NT2/D1 (cell line): ENCODE measurements around the gene NTF3.

ENCODE experiments used
- DNase-seq: peaks from one replicate; pipeline ENCODE4 v3.0.0-alpha.2; 2011; ENCODE audit warnings: low read depth, low spot score
- H3K27me3 ChIP-seq: 2 replicates; pipeline ENCODE4 v1.6.0; 2011; ENCODE audit warnings: mild to moderate bottlenecking; ENCODE audit not compliant: insufficient read length, insufficient read depth
- H3K36me3 ChIP-seq: 2 replicates; pipeline ENCODE4 v1.6.1; 2011; ENCODE audit warnings: mild to moderate bottlenecking, low read length, mixed read lengths; ENCODE audit not compliant: insufficient read depth, insufficient read length
- H3K4me1 ChIP-seq: 2 replicates; pipeline ENCODE4 v1.5.1; 2011; ENCODE audit not compliant: insufficient read depth, insufficient read length
- H3K4me3 ChIP-seq: 2 replicates; pipeline ENCODE4 v1.5.1; 2011; ENCODE audit warnings: low read depth; ENCODE audit not compliant: insufficient read length
- H3K9ac ChIP-seq: 2 replicates; pipeline ENCODE4 v1.6.0; 2011; ENCODE audit warnings: low read depth; ENCODE audit not compliant: insufficient read length
- H3K9me3 ChIP-seq: 2 replicates; pipeline ENCODE4 v1.5.1; 2011; ENCODE audit warnings: mild to moderate bottlenecking, low read length; ENCODE audit not compliant: insufficient read depth
- SUZ12 ChIP-seq: IDR thresholded peaks from 2 replicates; pipeline ENCODE4 v1.6.1; 2011; ENCODE audit not compliant: insufficient read length, insufficient read depth; ENCODE audit errors: extremely low read depth
- YY1 ChIP-seq: IDR thresholded peaks from 2 replicates; pipeline ENCODE4 v1.6.1; 2011; ENCODE audit not compliant: insufficient read length, insufficient read depth
- ZNF274 ChIP-seq: IDR thresholded peaks from 2 replicates; pipeline ENCODE4 v1.6.1; 2011; ENCODE audit warnings: mild to moderate bottlenecking, low read depth, low read length

Gene NTF3

DNA sequence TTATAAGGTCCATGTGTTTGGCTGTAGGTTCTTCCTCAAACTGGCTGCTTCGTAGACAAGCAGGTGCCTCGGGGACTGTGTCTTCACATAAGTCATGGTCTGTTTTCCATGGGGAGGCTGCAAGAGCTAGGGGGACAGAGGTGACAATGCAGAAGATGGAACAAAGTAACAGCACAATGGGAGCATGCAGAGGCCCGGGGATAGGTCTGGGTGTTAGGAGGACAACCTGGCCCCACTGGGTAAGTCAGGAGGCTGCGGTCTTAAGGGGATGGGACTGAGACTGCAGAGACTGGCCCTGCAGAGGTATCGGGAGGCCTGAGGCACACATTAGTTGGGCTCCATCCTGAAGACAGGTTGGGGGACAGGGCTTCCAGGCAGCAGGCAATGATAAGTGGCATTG lies 88.9 kb downstream of the NTF3 start:
- H3K4me3 ChIP-seq = no peak overlapping the region
- H3K9ac ChIP-seq = no peak overlapping the region

DNA sequence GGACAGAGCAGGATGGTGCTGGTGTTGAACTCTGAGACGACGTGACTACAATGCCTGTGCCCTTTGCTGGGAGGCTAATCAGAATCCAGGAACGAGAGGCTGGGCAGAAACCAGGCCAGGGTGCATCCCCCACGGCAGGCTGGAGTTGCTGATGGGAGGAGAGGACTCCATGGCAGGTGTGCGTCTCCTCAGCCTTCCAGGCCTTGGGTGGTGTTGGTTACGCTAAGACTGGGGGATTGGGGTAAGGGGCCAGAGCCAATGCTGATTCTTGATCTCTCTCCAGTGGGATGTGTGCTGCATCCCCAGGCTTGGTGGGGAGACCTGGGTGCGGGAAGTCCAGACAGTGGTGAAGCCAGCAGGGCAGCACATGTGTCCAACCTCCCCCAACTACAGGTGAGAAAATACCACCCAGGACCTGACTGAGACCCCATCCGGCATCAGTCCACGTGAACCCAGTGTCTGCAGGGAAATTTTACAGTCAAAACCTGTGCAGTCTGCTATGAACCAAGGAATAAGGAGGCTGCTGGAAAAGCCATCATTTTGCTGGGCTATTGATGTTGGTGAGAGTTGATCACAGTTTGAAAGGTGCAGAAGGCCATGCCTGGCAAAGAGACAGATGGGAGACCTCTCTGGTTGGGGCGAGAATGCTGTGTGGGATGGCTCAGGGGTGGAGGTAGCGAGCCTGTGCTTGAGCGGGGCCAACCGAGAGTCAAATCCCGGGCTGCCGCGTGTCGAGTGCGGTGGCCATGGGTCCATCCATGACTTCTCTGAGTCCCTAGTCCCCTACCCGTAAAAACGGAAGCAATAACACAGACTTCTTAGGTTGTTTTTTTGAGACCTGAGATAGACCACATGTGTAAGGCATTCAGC lies 89.8 kb downstream of the NTF3 start:
- no peak for DNase-seq
- Histone ChIP-seq H3K36me3 (no peaks in the 10 kb centered on the region), H3K9ac (no peak overlapping the region), H3K9me3 (no peaks in the 10 kb centered on the region), H3K4me3 (no peak overlapping the region), H3K4me1 (peaks cover 8% of the 10 kb centered on the region), H3K27me3 (no peaks in the 10 kb centered on the region)
- TF ChIP-seq YY1 (no peak), SUZ12 (no peak), ZNF274 (no peak)

More for the DNA sequence above, 88.9 kb downstream of the NTF3 start:
- Histone ChIP-seq H3K9me3 (no peaks in the 10 kb centered on the region), H3K27me3 (no peaks in the 10 kb centered on the region), H3K36me3 (no peaks in the 10 kb centered on the region), H3K4me1 (peaks cover 13% of the 10 kb centered on the region)
- no peak for TF ChIP-seq ZNF274
- no peak for TF ChIP-seq SUZ12
- TF ChIP-seq YY1 = no peak
- DNase-seq = no peak

DNA sequence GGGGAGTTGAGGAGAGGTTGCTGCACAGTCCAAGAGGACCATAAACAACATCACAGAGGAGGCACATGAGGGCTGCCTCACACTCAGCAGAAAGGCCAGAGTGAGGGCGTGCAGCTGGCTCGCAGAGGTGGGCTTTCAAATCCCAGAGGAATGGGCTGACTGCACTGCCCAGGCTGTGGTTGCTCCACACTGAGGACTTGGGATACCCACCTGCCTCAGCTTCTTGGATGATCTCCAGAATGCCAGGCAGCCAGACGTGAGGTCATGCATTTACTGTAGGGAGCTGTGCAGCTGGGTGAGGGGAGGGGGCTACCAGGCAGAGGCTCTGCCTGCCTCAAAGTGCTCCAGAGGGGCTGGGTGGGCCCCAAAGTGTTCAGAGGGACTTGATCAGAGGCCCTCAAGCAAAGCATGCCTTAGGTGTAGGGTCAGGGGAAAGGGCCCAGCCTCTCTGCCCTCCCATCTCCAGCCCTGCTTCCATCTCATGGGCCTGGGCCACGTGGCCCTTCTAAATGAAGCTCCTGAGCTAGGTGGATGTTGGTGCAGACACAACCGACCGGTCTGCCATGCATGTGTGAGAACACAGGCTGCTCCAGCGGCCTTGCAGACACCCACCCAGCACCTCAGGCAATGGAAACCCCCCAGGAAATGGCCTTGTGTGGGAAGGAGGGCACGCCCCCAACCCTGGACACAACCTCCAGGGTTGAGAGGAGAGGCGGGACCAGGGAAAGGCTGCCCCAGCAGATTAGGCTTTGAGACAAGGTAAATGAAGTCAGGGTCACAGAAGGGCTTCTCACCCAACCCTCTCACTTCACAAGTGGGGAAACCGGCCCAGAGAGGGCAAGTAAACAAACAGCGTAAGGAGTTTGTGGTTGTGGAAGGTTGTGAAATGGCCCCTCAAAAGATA lies 90.8 kb downstream of the NTF3 start:
- no peak for TF ChIP-seq SUZ12
- no peak for TF ChIP-seq YY1
- no peak for TF ChIP-seq ZNF274
- Histone ChIP-seq H3K9me3 (no peaks in the 10 kb centered on the region), H3K4me3 (no peak overlapping the region), H3K27me3 (no peaks in the 10 kb centered on the region), H3K9ac (no peak overlapping the region), H3K4me1 (peaks cover 4% of the 10 kb centered on the region), H3K36me3 (no peaks in the 10 kb centered on the region)
- DNase-seq = no peak

DNA sequence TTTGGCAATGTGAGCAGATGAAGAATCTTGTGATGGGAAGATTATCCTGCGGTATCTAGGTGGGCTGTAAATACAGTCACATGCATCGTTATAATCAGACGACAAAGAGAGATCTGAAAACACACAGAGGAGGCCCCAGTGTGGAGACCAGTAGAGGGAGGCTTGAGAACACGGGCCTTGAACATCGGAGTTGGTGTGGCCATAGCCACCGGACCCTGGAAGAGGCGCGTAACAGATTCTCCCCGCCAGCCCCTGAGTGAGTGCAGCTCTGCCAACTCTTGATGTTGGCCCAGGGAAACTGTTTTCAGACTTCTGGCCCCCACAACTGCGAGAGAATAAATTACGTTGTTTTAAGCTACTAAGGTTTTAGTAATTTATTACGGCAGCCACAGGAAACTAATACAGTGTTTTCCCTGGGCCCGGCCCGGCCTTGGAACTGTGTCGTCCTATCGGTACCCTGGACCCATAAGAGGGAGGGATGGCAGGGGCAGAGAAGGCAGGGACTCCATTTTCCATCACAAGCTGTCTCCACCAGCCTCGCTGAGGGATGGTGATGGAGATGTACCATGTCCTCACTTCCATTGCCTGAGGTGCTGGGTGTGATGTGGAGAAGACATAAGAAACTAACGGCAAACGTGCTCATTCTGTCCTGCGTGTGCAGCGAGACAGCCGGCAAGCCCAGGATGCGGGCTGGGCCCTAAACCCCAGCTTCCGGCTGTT lies 91.6 kb downstream of the NTF3 start:
- Histone ChIP-seq H3K4me1 (peaks cover 4% of the 10 kb centered on the region), H3K4me3 (no peak overlapping the region), H3K36me3 (no peaks in the 10 kb centered on the region), H3K27me3 (no peaks in the 10 kb centered on the region), H3K9ac (no peak overlapping the region), H3K9me3 (no peaks in the 10 kb centered on the region)
- no peak for TF ChIP-seq ZNF274
- no peak for TF ChIP-seq SUZ12
- no peak for TF ChIP-seq YY1
- DNase-seq = no peak

DNA sequence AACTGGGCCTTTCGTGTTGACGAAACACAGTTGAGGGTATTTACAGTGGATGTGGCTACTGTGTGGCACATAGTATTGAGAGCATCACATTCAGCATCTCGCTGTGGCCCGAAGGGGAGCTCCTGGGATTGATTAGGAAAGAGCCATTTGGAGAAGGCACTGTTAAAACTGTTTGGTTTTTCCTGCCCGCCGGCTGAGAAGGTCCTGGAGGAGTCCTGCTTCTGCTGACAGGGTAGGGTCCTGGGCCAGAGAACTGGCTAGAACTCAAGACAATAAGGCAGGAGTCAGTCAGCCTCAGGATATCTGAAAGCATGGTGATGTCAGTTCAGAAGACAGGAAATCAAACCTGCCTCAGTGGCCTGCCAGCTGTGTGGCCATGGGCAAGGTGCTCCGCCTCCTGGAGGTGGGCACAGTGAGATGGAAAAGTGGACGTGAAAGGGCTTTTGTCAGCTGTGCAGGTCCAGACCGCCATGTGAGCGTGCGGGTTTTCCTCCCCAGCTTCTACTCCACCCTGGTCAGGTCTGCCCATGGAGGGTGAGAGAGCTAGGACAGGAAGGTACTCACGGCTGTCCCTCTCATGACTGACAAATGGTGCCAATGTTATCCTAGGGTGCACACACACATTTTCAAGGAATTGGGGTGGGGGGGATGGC lies 92.3 kb downstream of the NTF3 start:
- DNase-seq = no peak
- TF ChIP-seq YY1 (no peak), ZNF274 (no peak)
- Histone ChIP-seq H3K9me3 (peaks cover 5% of the 10 kb centered on the region; the same call in 1 of the 2 replicates), H3K36me3 (no peaks in the 10 kb centered on the region), H3K4me1 (no peaks in the 10 kb centered on the region), H3K9ac (no peak overlapping the region), H3K27me3 (no peaks in the 10 kb centered on the region), H3K4me3 (no peak overlapping the region)

DNA sequence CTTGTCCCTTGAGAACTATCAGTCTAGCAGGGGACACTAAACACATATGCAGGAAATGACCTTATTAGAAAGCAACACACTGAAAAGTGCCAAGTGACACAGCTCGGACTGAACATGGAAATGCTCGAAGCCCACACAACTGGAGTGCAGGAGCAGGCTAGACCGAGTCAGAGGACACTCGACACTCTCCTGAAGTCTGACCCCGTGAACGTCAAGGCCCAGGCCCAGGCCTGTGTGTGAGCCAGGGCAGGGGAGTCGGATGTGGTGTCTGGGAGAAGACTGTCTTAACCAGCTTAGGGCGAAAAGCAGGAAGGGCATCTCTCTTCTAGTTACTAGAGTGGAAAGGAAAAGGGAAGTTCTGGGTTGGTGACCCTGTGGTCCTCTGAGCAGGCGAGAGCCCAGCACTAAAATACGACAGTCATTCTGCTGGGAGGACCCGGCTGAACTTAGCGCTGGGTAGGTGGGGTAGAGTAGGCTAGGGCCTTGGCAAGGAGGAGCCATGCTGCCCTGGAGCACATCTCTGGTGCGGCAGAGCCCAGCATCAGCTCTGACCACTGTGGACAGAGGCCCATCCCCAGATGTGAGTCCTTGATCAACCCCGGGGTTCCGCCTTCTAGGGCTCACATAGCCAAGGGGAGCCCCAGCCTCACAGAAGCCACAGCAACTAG lies 93.0 kb downstream of the NTF3 start:
- no peak for DNase-seq
- no peak overlapping the region for H3K4me3 ChIP-seq
- H3K4me1 ChIP-seq = no peaks in the 10 kb centered on the region
- TF ChIP-seq SUZ12 = no peak
- TF ChIP-seq YY1 = no peak
- no peaks in the 10 kb centered on the region for H3K27me3 ChIP-seq
- peaks cover 11% of the 10 kb centered on the region for H3K9me3 ChIP-seq
- no peak overlapping the region for H3K9ac ChIP-seq
- H3K36me3 ChIP-seq = no peaks in the 10 kb centered on the region
